ENCODE data around the gene GCG.

The GCG gene

GRCh38 chr2:162152147-162152546 is at the start of gene GCG:
TSS of gene GCG (minus strand) at chr2:162152247. CDS start at chr2:162149178, 3,069 bp downstream.
- no peaks in the 10 kb centered on the region for H3K27me3 ChIP-seq (ENCODE audit: control insufficient read depth, insufficient read depth, low read length)
- H3K4me1 ChIP-seq (ENCODE audit: control insufficient read depth, insufficient read depth, low read length): peaks cover 6% of the 10 kb centered on the region; the same call in 1 of the 2 replicates
- no peaks in the 10 kb centered on the region for H3K36me3 ChIP-seq (ENCODE audit: control insufficient read depth, insufficient read depth, low read length)
- no peaks in the 10 kb centered on the region for H3K9me3 ChIP-seq (ENCODE audit: control insufficient read depth, insufficient read depth, low read depth, low read length)
- H3K4me3 ChIP-seq (ENCODE audit: low read depth, low read length): no peak within 1 kb of the TSS
- no peak within 1 kb of the TSS for H3K27ac ChIP-seq (ENCODE audit: low read depth, low read length)
- H3K9ac ChIP-seq (ENCODE audit: low read length): no peak within 1 kb of the TSS

- no peaks in the 10 kb centered on the region for H3K36me3 ChIP-seq (ENCODE audit: control insufficient read depth, insufficient read depth, low read length)
- H3K9me3 ChIP-seq (ENCODE audit: control insufficient read depth, insufficient read depth, low read depth, low read length): no peaks in the 10 kb centered on the region
- no peak overlapping the region for H3K9ac ChIP-seq (ENCODE audit: low read length)
- H3K4me1 ChIP-seq (ENCODE audit: control insufficient read depth, insufficient read depth, low read length): no peaks in the 10 kb centered on the region
- no peaks in the 10 kb centered on the region for H3K27me3 ChIP-seq (ENCODE audit: control insufficient read depth, insufficient read depth, low read length)
- H3K27ac ChIP-seq (ENCODE audit: low read depth, low read length): no peak overlapping the region
- no peak overlapping the region for H3K4me3 ChIP-seq (ENCODE audit: low read depth, low read length)
Measured at GRCh38 chr2:162200636-162201035, 48.6 kb upstream of the GCG start.

GRCh38 chr2:162199913-162200312 is 47.9 kb upstream of the GCG start:
- Histone ChIP-seq H3K9me3 (ENCODE audit: control insufficient read depth, insufficient read depth, low read depth, low read length) (no peaks in the 10 kb centered on the region), H3K27me3 (ENCODE audit: control insufficient read depth, insufficient read depth, low read length) (no peaks in the 10 kb centered on the region)

GRCh38 chr2:162198239-162198638 is 46.2 kb upstream of the GCG start:
- Histone ChIP-seq H3K27ac (ENCODE audit: low read depth, low read length) (no peak overlapping the region), H3K9me3 (ENCODE audit: control insufficient read depth, insufficient read depth, low read depth, low read length) (no peaks in the 10 kb centered on the region), H3K9ac (ENCODE audit: low read length) (no peak overlapping the region), H3K4me3 (ENCODE audit: low read depth, low read length) (no peak overlapping the region), H3K4me1 (ENCODE audit: control insufficient read depth, insufficient read depth, low read length) (no peaks in the 10 kb centered on the region), H3K27me3 (ENCODE audit: control insufficient read depth, insufficient read depth, low read length) (no peaks in the 10 kb centered on the region), H3K36me3 (ENCODE audit: control insufficient read depth, insufficient read depth, low read length) (no peaks in the 10 kb centered on the region)

More at GRCh38 chr2:162199913-162200312, 47.9 kb upstream of the GCG start:
- Histone ChIP-seq H3K4me1 (ENCODE audit: control insufficient read depth, insufficient read depth, low read length) (no peaks in the 10 kb centered on the region), H3K27ac (ENCODE audit: low read depth, low read length) (no peak overlapping the region), H3K4me3 (ENCODE audit: low read depth, low read length) (no peak overlapping the region), H3K9ac (ENCODE audit: low read length) (no peak overlapping the region), H3K36me3 (ENCODE audit: control insufficient read depth, insufficient read depth, low read length) (no peaks in the 10 kb centered on the region)

- H3K9ac ChIP-seq (ENCODE audit: low read length): no peak overlapping the region
- H3K4me1 ChIP-seq (ENCODE audit: control insufficient read depth, insufficient read depth, low read length): no peaks in the 10 kb centered on the region
- H3K9me3 ChIP-seq (ENCODE audit: control insufficient read depth, insufficient read depth, low read depth, low read length): no peaks in the 10 kb centered on the region
- H3K4me3 ChIP-seq (ENCODE audit: low read depth, low read length): no peak overlapping the region
- no peaks in the 10 kb centered on the region for H3K27me3 ChIP-seq (ENCODE audit: control insufficient read depth, insufficient read depth, low read length)
- H3K27ac ChIP-seq (ENCODE audit: low read depth, low read length): no peak overlapping the region
- H3K36me3 ChIP-seq (ENCODE audit: control insufficient read depth, insufficient read depth, low read length): no peaks in the 10 kb centered on the region
Measured at GRCh38 chr2:162197069-162197825, 45.2 kb upstream of the GCG start.

- Histone ChIP-seq H3K27me3 (ENCODE audit: control insufficient read depth, insufficient read depth, low read length) (no peaks in the 10 kb centered on the region), H3K36me3 (ENCODE audit: control insufficient read depth, insufficient read depth, low read length) (no peaks in the 10 kb centered on the region), H3K4me3 (ENCODE audit: low read depth, low read length) (no peak overlapping the region), H3K9me3 (ENCODE audit: control insufficient read depth, insufficient read depth, low read depth, low read length) (no peaks in the 10 kb centered on the region), H3K9ac (ENCODE audit: low read length) (no peak overlapping the region), H3K27ac (ENCODE audit: low read depth, low read length) (no peak overlapping the region), H3K4me1 (ENCODE audit: control insufficient read depth, insufficient read depth, low read length) (no peaks in the 10 kb centered on the region)
Measured at GRCh38 chr2:162196638-162197037, 44.6 kb upstream of the GCG start.

- Histone ChIP-seq H3K9me3 (ENCODE audit: control insufficient read depth, insufficient read depth, low read depth, low read length) (no peaks in the 10 kb centered on the region), H3K9ac (ENCODE audit: low read length) (no peak overlapping the region), H3K4me3 (ENCODE audit: low read depth, low read length) (no peak overlapping the region), H3K27me3 (ENCODE audit: control insufficient read depth, insufficient read depth, low read length) (no peaks in the 10 kb centered on the region), H3K27ac (ENCODE audit: low read depth, low read length) (no peak overlapping the region), H3K4me1 (ENCODE audit: control insufficient read depth, insufficient read depth, low read length) (no peaks in the 10 kb centered on the region), H3K36me3 (ENCODE audit: control insufficient read depth, insufficient read depth, low read length) (no peaks in the 10 kb centered on the region)
Measured at GRCh38 chr2:162188451-162188850, 36.4 kb upstream of the GCG start.

GRCh38 chr2:162185541-162186232 is 33.6 kb upstream of the GCG start:
- Histone ChIP-seq H3K9ac (ENCODE audit: low read length) (no peak overlapping the region), H3K27ac (ENCODE audit: low read depth, low read length) (no peak overlapping the region), H3K36me3 (ENCODE audit: control insufficient read depth, insufficient read depth, low read length) (no peaks in the 10 kb centered on the region), H3K4me3 (ENCODE audit: low read depth, low read length) (no peak overlapping the region), H3K4me1 (ENCODE audit: control insufficient read depth, insufficient read depth, low read length) (no peaks in the 10 kb centered on the region), H3K27me3 (ENCODE audit: control insufficient read depth, insufficient read depth, low read length) (no peaks in the 10 kb centered on the region), H3K9me3 (ENCODE audit: control insufficient read depth, insufficient read depth, low read depth, low read length) (no peaks in the 10 kb centered on the region)

GRCh38 chr2:162184821-162185450 is 32.9 kb upstream of the GCG start:
- no peaks in the 10 kb centered on the region for H3K27me3 ChIP-seq (ENCODE audit: control insufficient read depth, insufficient read depth, low read length)
- no peak overlapping the region for H3K9ac ChIP-seq (ENCODE audit: low read length)
- no peaks in the 10 kb centered on the region for H3K9me3 ChIP-seq (ENCODE audit: control insufficient read depth, insufficient read depth, low read depth, low read length)
- no peak overlapping the region for H3K4me3 ChIP-seq (ENCODE audit: low read depth, low read length)
- no peaks in the 10 kb centered on the region for H3K4me1 ChIP-seq (ENCODE audit: control insufficient read depth, insufficient read depth, low read length)
- H3K36me3 ChIP-seq (ENCODE audit: control insufficient read depth, insufficient read depth, low read length): no peaks in the 10 kb centered on the region
- no peak overlapping the region for H3K27ac ChIP-seq (ENCODE audit: low read depth, low read length)

GRCh38 chr2:162184359-162184758 is 32.3 kb upstream of the GCG start:
- Histone ChIP-seq H3K4me1 (ENCODE audit: control insufficient read depth, insufficient read depth, low read length) (no peaks in the 10 kb centered on the region), H3K36me3 (ENCODE audit: control insufficient read depth, insufficient read depth, low read length) (no peaks in the 10 kb centered on the region)

GRCh38 chr2:162182395-162182794 is 30.3 kb upstream of the GCG start:
- H3K27me3 ChIP-seq (ENCODE audit: control insufficient read depth, insufficient read depth, low read length): no peaks in the 10 kb centered on the region
- H3K9ac ChIP-seq (ENCODE audit: low read length): no peak overlapping the region
- H3K9me3 ChIP-seq (ENCODE audit: control insufficient read depth, insufficient read depth, low read depth, low read length): no peaks in the 10 kb centered on the region
- H3K36me3 ChIP-seq (ENCODE audit: control insufficient read depth, insufficient read depth, low read length): no peaks in the 10 kb centered on the region
- H3K4me3 ChIP-seq (ENCODE audit: low read depth, low read length): no peak overlapping the region
- H3K4me1 ChIP-seq (ENCODE audit: control insufficient read depth, insufficient read depth, low read length): no peaks in the 10 kb centered on the region
- no peak overlapping the region for H3K27ac ChIP-seq (ENCODE audit: low read depth, low read length)

More at GRCh38 chr2:162184359-162184758, 32.3 kb upstream of the GCG start:
- Histone ChIP-seq H3K9me3 (ENCODE audit: control insufficient read depth, insufficient read depth, low read depth, low read length) (no peaks in the 10 kb centered on the region), H3K9ac (ENCODE audit: low read length) (no peak overlapping the region), H3K27me3 (ENCODE audit: control insufficient read depth, insufficient read depth, low read length) (no peaks in the 10 kb centered on the region), H3K27ac (ENCODE audit: low read depth, low read length) (no peak overlapping the region), H3K4me3 (ENCODE audit: low read depth, low read length) (no peak overlapping the region)

Data from HUES6 (cell line).